Mesodermal cell (in vitro differentiated cells): ENCODE measurements around the gene HECW1.

Experiments used
- H3K27ac ChIP-seq: 2 replicates; pipeline ENCODE4 v1.7.0; 2013; ENCODE audit warnings: mild to moderate bottlenecking, low read depth, low read length, moderate library complexity; ENCODE audit not compliant: severe bottlenecking
- H3K36me3 ChIP-seq: 2 replicates; pipeline ENCODE4 v1.7.1; 2013; ENCODE audit warnings: mild to moderate bottlenecking, low read length, moderate library complexity; ENCODE audit not compliant: control insufficient read depth, insufficient read depth
- H3K4me1 ChIP-seq: one replicate; pipeline ENCODE4 v1.7.1; 2013; ENCODE audit warnings: mild to moderate bottlenecking, low read length; ENCODE audit not compliant: insufficient read depth, control insufficient read depth, poor library complexity, severe bottlenecking
- H3K4me3 ChIP-seq: 2 replicates; pipeline ENCODE4 v1.7.0; 2013; ENCODE audit warnings: low read length, control low read depth, mild to moderate bottlenecking; ENCODE audit not compliant: insufficient read depth, poor library complexity, severe bottlenecking; ENCODE audit errors: extremely low read depth
- H3K9me3 ChIP-seq: 2 replicates; pipeline ENCODE4 v1.7.1; 2013; ENCODE audit warnings: mild to moderate bottlenecking, low read length, moderate library complexity; ENCODE audit not compliant: control insufficient read depth
- WGBS, 2 experiments: methylation state at CpG; one replicate each; pipeline ENCODE4 v1.1.5; 2013; ENCODE audit warnings: missing lambda C conversion rate in 2 of 2; ENCODE audit not compliant: insufficient coverage in 2 of 2; 5-methylcytosine and 5-hydroxymethylcytosine counted together

Gene HECW1

GRCh38 chr7:43450894-43451293 is 338.4 kb downstream of the HECW1 start:
- H3K27ac ChIP-seq = no peak overlapping the region
- no CpG with 5 or more reads among the region's 3 CpGs for WGBS, 2 experiments
- H3K9me3 ChIP-seq = no peaks in the 10 kb centered on the region
- no peaks in the 10 kb centered on the region for H3K4me1 ChIP-seq
- H3K4me3 ChIP-seq = no peak overlapping the region
- no peaks in the 10 kb centered on the region for H3K36me3 ChIP-seq

DNA sequence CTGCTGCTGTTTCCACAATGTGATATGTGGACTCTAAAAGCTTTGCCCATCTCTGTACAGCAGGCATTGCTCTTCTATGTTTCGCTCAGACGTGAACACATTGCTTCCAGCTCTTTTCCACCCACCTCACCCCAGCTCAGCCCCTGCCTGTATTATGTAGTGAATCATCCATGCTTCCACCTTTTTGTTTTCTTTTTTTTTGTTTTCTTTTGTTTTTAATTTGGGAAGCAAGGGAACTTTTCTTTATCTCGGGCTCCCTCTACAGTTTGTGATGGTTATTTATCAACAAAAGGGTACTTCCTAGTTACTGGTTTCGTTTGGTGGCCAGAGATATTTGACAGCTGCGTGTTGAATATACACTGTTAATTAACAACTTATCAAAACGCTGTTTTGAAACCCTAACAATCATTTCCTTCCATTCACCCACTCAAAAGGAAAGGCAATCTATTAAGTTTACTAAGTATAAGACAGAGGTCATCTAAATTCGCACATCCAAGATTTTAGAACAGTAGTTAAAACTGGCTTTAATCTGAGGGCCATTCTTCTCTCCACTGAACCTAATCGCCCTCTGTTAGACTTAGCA is 342.6 kb downstream of the HECW1 start:
- WGBS, 2 experiments = 22 to 25% methylated on average over 1 to 2 of the region's 8 CpGs
- Histone ChIP-seq H3K4me3 (no peak overlapping the region), H3K4me1 (no peaks in the 10 kb centered on the region)

DNA sequence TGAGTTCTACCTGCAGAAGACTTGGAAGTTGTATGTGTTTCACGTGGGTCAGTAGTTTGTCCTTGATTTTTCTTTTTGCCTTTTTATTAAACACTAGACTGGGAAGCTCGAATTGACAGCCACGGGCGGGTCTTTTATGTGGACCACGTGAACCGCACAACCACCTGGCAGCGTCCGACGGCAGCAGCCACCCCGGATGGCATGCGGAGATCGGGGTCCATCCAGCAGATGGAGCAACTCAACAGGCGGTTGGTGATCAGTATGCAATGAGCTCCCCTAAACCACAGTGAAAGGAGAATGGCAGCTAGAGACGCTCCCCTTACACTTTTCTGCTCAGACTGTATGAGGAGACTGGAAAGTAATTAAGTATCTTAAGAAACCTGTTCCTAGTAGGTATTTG is 343.8 kb downstream of the HECW1 start:
- Histone ChIP-seq H3K27ac (no peak overlapping the region), H3K9me3 (no peaks in the 10 kb centered on the region), H3K4me3 (no peak overlapping the region), H3K36me3 (no peaks in the 10 kb centered on the region), H3K4me1 (no peaks in the 10 kb centered on the region)
- 93 to 97% methylated on average over 11 to 12 of the region's 14 CpGs for WGBS, 2 experiments

More for the DNA sequence above, 342.6 kb downstream of the HECW1 start:
- Histone ChIP-seq H3K9me3 (no peaks in the 10 kb centered on the region), H3K27ac (no peak overlapping the region), H3K36me3 (no peaks in the 10 kb centered on the region)

- Histone ChIP-seq H3K4me3 (no peak overlapping the region), H3K27ac (no peak overlapping the region), H3K36me3 (no peaks in the 10 kb centered on the region), H3K9me3 (no peaks in the 10 kb centered on the region), H3K4me1 (peaks cover 5% of the 10 kb centered on the region)
- WGBS, 2 experiments = 87 to 100% methylated on average over 1 to 3 of the region's 4 CpGs
Measured at GRCh38 chr7:43458330-43459018, 346.0 kb downstream of the HECW1 start.

DNA sequence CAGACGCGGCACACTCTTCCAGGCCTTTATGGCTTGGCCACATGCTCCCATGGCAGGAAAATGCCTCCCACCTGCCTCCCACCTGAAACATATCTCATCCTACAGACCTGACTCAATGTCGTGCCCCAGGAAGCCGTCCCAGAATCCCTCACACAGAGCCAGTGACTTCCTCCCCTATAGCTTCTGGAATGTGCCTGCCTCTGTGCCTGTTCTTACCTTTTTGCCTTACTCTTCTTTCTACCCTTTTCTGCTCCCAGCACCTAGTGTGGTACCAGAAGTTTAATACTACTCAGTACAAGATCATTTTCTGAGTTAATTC is 346.5 kb downstream of the HECW1 start:
- 89 to 95% methylated on average over 2 to 4 of the region's 4 CpGs for WGBS, 2 experiments
- no peak overlapping the region for H3K4me3 ChIP-seq

GRCh38 chr7:43460733-43461348 is 348.4 kb downstream of the HECW1 start:
- no peaks in the 10 kb centered on the region for H3K9me3 ChIP-seq
- no peaks in the 10 kb centered on the region for H3K36me3 ChIP-seq
- H3K4me3 ChIP-seq = no peak overlapping the region
- WGBS, 2 experiments = 87 to 96% methylated on average over 3 to 8 of the region's 8 CpGs
- H3K4me1 ChIP-seq = peaks cover 11% of the 10 kb centered on the region
- H3K27ac ChIP-seq = no peak overlapping the region

More for the DNA sequence above, 346.5 kb downstream of the HECW1 start:
- H3K9me3 ChIP-seq = no peaks in the 10 kb centered on the region
- H3K4me1 ChIP-seq = peaks cover 10% of the 10 kb centered on the region
- H3K36me3 ChIP-seq = no peaks in the 10 kb centered on the region
- no peak overlapping the region for H3K27ac ChIP-seq

GRCh38 chr7:43461349-43462024 is 349.0 kb downstream of the HECW1 start:
- Histone ChIP-seq H3K27ac (no peak overlapping the region), H3K36me3 (no peaks in the 10 kb centered on the region), H3K4me3 (no peak overlapping the region), H3K9me3 (no peaks in the 10 kb centered on the region), H3K4me1 (peaks cover 11% of the 10 kb centered on the region)
- 95 to 97% methylated on average over 4 of the region's 5 CpGs for WGBS, 2 experiments

- no peaks in the 10 kb centered on the region for H3K9me3 ChIP-seq
- H3K27ac ChIP-seq = no peak overlapping the region
- H3K4me1 ChIP-seq = peaks cover 11% of the 10 kb centered on the region
- WGBS, 2 experiments = no CpG with 5 or more reads among the region's 1 CpG
- no peak overlapping the region for H3K4me3 ChIP-seq
- H3K36me3 ChIP-seq = no peaks in the 10 kb centered on the region
Measured at GRCh38 chr7:43462836-43463235, 350.4 kb downstream of the HECW1 start.

GRCh38 chr7:43463401-43463980 is 351.0 kb downstream of the HECW1 start:
- Histone ChIP-seq H3K4me3 (no peak overlapping the region), H3K9me3 (no peaks in the 10 kb centered on the region), H3K4me1 (peaks cover 11% of the 10 kb centered on the region), H3K36me3 (no peaks in the 10 kb centered on the region), H3K27ac (no peak overlapping the region)
- 31 to 40% methylated on average over 1 to 5 of the region's 8 CpGs for WGBS, 2 experiments

DNA sequence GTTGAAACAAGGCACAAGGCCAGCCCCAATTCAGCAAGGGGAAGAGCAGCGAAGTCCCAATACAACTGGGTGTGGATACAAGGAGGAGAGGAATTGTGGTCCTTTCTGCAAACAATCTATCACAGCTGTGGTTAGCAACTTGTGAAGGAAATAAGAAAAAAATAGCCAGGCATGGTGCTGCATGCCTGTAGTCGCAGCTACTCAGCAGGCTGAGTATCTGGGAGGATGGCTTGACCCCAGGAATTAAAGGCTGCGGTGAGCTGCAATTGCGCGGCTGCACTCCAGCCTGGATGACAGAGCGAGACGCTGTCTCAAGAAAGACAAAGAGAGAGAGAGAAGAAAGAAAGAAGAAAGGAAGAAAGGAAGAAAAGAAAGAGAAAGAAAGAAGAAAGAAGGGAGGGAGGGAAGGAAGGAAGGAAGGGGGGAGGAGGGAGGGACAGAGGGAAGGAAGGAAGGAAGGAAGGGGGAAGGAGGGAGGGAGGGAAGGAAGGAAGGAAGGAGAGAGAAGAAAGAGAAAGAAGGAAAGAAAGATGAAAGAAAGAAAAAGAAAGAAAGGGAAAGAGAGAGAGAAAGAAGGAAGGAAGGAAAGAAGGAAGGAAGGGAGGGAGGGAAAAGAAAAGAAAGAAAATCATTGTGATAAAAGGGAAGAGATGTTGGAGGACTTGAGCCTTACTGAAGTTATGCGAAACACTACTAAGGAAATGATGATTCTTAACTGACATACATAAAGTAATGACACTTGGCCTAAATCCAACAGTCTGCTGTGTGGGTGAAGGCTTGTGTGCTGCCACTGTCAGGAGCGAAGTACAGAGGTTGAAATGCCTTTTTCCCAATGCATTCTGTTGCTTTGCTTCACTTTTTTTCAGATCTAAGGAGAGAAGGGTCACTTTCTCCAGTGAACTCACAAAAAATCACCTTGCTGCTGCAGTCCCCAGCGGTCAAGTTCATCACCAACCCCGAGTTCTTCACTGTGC is 353.4 kb downstream of the HECW1 start:
- Histone ChIP-seq H3K4me3 (no peak overlapping the region), H3K27ac (no peak overlapping the region), H3K9me3 (no peaks in the 10 kb centered on the region), H3K36me3 (no peaks in the 10 kb centered on the region), H3K4me1 (peaks cover 11% of the 10 kb centered on the region)
- WGBS, 2 experiments = 88 to 91% methylated on average over 8 to 10 of the region's 11 CpGs
